ENCODE measurements around the gene USP17L10.
"Not testable (repeated sequence)": the region's sequence is repeated elsewhere in the genome, so short reads cannot be mapped to it uniquely, and the experiment has no call there.

DNA sequence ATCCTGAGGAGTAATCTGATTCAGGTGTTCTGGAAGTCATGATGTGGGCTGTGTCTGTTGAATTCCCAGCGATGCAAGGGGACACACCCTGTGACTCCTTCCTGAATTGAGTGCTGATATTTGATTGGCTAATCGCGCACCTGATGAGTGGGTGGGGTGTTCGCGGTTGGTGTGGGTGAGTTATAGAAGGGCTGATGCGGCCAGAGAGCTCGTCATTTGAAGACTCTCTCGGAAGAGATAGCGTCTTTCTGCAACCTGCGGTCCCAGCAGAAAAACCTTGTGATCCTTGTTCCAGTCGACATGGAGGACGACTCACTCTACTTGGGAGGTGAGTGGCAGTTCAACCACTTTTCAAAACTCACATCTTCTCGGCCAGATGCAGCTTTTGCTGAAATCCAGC lies at the start of gene USP17L10:
- TF ChIP-seq CTCF (conservative IDR thresholded peaks at IDR 0.05 in 1 of 2, IDR thresholded peaks at IDR 0.05 in 1 of 2; ENCODE audit: low read depth in 1 of 2, low read length in 2 of 2); EZH2 (IDR thresholded peaks at IDR 0.05; ENCODE audit: low read length, missing control alignments): not testable (repeated sequence)

Measured in fibroblast of lung (primary cell).